Measurements from ENCODE around the gene UCP3. TPM values are rescaled to one million over a fixed set of nuclear protein-coding genes. Genes with fewer than 3 reads are reported as not detected.

The UCP3 gene
- polyA plus RNA-seq (0.18 to 0.70 TPM (median 0.52 TPM) in 3 replicates), polyA minus RNA-seq (0.10 to 0.19 TPM in 2 of 3 replicates, not detected in the other)
- 0.42 TPM for polyA plus RNA-seq (2011; ENCODE audit: low read depth)
- polyA plus RNA-seq (2011; cell fraction: cytosol; rRNA removed), result 0.16 and 0.21 TPM in 2 replicates
- 1.7 and 2.9 TPM in 2 replicates for polyA plus RNA-seq (2011; cell fraction: nucleus; rRNA removed)
- polyA plus RNA-seq (2012; ENCODE audit: low replicate concordance), result 0.25 and 0.45 TPM in 2 replicates
- not detected for polyA minus RNA-seq (2011; cell fraction: cytosol; rRNA and poly(A)+ RNA removed)
- 1.2 and 2.1 TPM in 2 replicates for polyA minus RNA-seq (2011; cell fraction: nucleus; rRNA and poly(A)+ RNA removed)

- H3K27me3 ChIP-seq (ENCODE audit: control insufficient read depth, extremely low read depth, insufficient read depth, low read length), result no peaks in the 10 kb centered on the region
- H3K9ac ChIP-seq (ENCODE audit: control insufficient read depth, extremely low read depth, insufficient read depth, low read length), result no peak within 1 kb of the TSS
- FAIRE-seq, result no peak
- H3K27ac ChIP-seq (ENCODE audit: control insufficient read depth, insufficient read depth, low read length), result no peak within 1 kb of the TSS
- H2AFZ ChIP-seq (ENCODE audit: control insufficient read depth, low read length), result no peak within 1 kb of the TSS
- dilution Hi-C loops (cut with MboI; ENCODE audit: extremely low pct_ligation_motif_present, low sequenced_read_pairs), result no loop called here
- H4K20me1 ChIP-seq (ENCODE audit: control insufficient read depth, extremely low read depth, insufficient read depth, low read length), result no peaks in the 10 kb centered on the region
- no peak within 1 kb of the TSS for H3K4me3 ChIP-seq (ENCODE audit: control insufficient read depth in 2 of 3, extremely low read depth in 1 of 3, insufficient read depth in 2 of 3, low read depth in 1 of 3, low read length in 3 of 3)
- H3K36me3 ChIP-seq (ENCODE audit: control insufficient read depth in 2 of 2, extremely low read depth in 1 of 2, insufficient read depth in 2 of 2, low read length in 2 of 2), result peaks cover 0 to 2% of the 10 kb centered on the region in 2 experiments
- DNase-seq (ENCODE audit: low read depth, low spot score), result no peak
- H3K4me1 ChIP-seq (ENCODE audit: control insufficient read depth, extremely low read depth, insufficient read depth, low read length), result no peaks in the 10 kb centered on the region
- H3K4me2 ChIP-seq (ENCODE audit: control insufficient read depth, extremely low read depth, insufficient read depth, low read depth, low read length), result no peak within 1 kb of the TSS
- TF ChIP-seq EZH2 (IDR thresholded peaks at IDR 0.05; ENCODE audit: low read length), result no peak
- no peak for TF ChIP-seq CTCF (optimal IDR thresholded peaks at IDR 0.05 in 1 of 3, IDR thresholded peaks at IDR 0.05 in 1 of 3, conservative IDR thresholded peaks at IDR 0.05 in 1 of 3; ENCODE audit: extremely low read depth in 1 of 3, insufficient read depth in 2 of 3, low read length in 3 of 3)
- no peaks in the 10 kb centered on the region for H3K9me1 ChIP-seq (ENCODE audit: control insufficient read depth, extremely low read depth, insufficient read depth, low read length)
- no peaks in the 10 kb centered on the region for H3K9me3 ChIP-seq (ENCODE audit: control insufficient read depth, low read depth, low read length)
- no peaks in the 10 kb centered on the region for H3K79me2 ChIP-seq (ENCODE audit: control insufficient read depth, insufficient read depth, low read length)
Observed at GRCh38 chr11:74008373-74009229, at the start of gene UCP3. Gene UCP3 (minus strand): TSS chr11:74009085. CDS start chr11:74007042, 2,043 bp downstream.

- FAIRE-seq, result no peak
- H3K9me3 ChIP-seq (ENCODE audit: control insufficient read depth, low read depth, low read length), result no peaks in the 10 kb centered on the region
- H3K9ac ChIP-seq (ENCODE audit: control insufficient read depth, extremely low read depth, insufficient read depth, low read length), result no peak overlapping the region
- H3K4me3 ChIP-seq (ENCODE audit: control insufficient read depth in 2 of 3, extremely low read depth in 1 of 3, insufficient read depth in 2 of 3, low read depth in 1 of 3, low read length in 3 of 3), result no peak overlapping the region
- peaks cover 4% of the 10 kb centered on the region for H3K4me1 ChIP-seq (ENCODE audit: control insufficient read depth, extremely low read depth, insufficient read depth, low read length)
- no peak for DNase-seq (ENCODE audit: low read depth, low spot score)
- no peaks in the 10 kb centered on the region for H3K27me3 ChIP-seq (ENCODE audit: control insufficient read depth, extremely low read depth, insufficient read depth, low read length)
- TF ChIP-seq CTCF (optimal IDR thresholded peaks at IDR 0.05 in 1 of 3, IDR thresholded peaks at IDR 0.05 in 1 of 3, conservative IDR thresholded peaks at IDR 0.05 in 1 of 3; ENCODE audit: extremely low read depth in 1 of 3, insufficient read depth in 2 of 3, low read length in 3 of 3), result no peak
- no peak for TF ChIP-seq EZH2 (IDR thresholded peaks at IDR 0.05; ENCODE audit: low read length)
- no peaks in the 10 kb centered on the region for H3K79me2 ChIP-seq (ENCODE audit: control insufficient read depth, insufficient read depth, low read length)
- no peak overlapping the region for H3K4me2 ChIP-seq (ENCODE audit: control insufficient read depth, extremely low read depth, insufficient read depth, low read depth, low read length)
- dilution Hi-C loops (cut with MboI; ENCODE audit: extremely low pct_ligation_motif_present, low sequenced_read_pairs), result no loop called here
- no peaks in the 10 kb centered on the region for H4K20me1 ChIP-seq (ENCODE audit: control insufficient read depth, extremely low read depth, insufficient read depth, low read length)
- H3K9me1 ChIP-seq (ENCODE audit: control insufficient read depth, extremely low read depth, insufficient read depth, low read length), result no peaks in the 10 kb centered on the region
- peaks cover 2 to 4% of the 10 kb centered on the region in 2 experiments for H3K36me3 ChIP-seq (ENCODE audit: control insufficient read depth in 2 of 2, extremely low read depth in 1 of 2, insufficient read depth in 2 of 2, low read length in 2 of 2)
- H3K27ac ChIP-seq (ENCODE audit: control insufficient read depth, insufficient read depth, low read length), result no peak overlapping the region
- H2AFZ ChIP-seq (ENCODE audit: control insufficient read depth, low read length), result no peak overlapping the region
Observed at GRCh38 chr11:74057249-74058151, 48.6 kb upstream of the UCP3 start.

Data from keratinocyte (primary cell).